HG02852 (cell line): ENCODE results near the gene MYH10.

ENCODE experiments used
- ATAC-seq: cut with Tn5 transposase; IDR thresholded peaks from one replicate; pipeline ENCODE4 v1.9.1; 2021; ENCODE audit warnings: mild to moderate bottlenecking, moderate library complexity; ENCODE audit not compliant: unreplicated experiment

The MYH10 gene

GRCh38 chr17:8477715-8478441 is 152.6 kb downstream of the MYH10 start:
- no peak for ATAC-seq

DNA sequence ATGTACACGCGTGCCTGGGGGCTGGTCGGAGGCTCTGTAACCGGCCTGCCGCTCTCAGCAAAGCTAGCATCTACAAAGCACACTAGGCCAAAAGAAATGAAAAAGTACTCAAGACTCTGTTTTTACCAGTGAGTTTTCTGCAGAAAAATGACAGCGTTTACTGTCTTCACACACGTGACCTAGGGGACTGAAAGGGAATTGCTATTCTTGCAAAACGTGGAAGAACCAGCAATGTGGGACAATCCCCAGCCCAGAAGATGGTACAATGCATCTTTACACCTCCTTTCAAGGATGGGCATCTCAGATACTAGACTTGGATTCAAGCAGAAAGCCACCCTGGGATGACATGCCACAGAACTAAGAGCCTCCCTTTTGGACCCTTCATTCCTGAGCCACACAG is 153.4 kb downstream of the MYH10 start:
- no peak for ATAC-seq

DNA sequence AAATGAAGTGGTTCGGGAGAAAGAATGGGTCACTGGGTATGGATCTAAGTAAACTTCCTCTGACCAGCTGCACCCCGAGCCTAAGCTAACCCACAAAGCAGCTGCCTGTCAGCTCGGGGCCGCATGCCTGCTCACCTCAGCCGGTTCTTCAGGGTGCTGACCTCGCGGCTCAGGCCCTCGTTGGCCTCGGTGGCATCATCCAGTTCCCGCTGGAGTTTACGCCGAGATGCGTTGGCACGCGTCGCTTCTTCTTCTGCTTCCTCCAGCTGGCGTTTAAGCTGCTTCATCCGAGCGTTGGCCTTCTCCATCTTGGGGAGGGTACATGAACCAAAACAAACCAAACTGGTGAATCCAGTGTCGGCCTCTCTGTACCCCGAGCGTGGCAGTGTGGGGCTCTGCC is 153.8 kb downstream of the MYH10 start:
- no peak for ATAC-seq

GRCh38 chr17:8475781-8476180 is 154.7 kb downstream of the MYH10 start:
- ATAC-seq = no peak

- no peak for ATAC-seq
These were observed 155.3 kb downstream of the MYH10 start for GRCh38 chr17:8475227-8475626.

DNA sequence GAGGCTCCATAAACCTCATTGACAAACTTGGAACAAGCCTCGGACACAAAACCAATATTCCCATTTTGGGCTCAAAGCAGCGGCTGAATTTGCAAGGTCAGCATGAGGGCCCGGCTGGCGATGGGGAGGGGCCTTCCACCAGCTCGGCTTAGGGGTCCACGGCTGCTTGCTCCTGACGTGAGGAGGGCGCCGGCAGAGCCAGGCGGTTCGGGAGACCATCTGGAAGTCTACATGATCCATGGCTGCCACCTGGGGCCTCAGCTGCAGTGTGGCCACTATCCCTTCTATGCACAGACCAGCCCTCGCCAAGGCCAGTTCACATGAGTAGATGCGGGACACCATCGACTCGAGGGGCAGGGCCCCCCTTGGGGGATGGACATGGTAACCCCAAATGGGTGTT is 155.7 kb downstream of the MYH10 start:
- ATAC-seq = no peak

DNA sequence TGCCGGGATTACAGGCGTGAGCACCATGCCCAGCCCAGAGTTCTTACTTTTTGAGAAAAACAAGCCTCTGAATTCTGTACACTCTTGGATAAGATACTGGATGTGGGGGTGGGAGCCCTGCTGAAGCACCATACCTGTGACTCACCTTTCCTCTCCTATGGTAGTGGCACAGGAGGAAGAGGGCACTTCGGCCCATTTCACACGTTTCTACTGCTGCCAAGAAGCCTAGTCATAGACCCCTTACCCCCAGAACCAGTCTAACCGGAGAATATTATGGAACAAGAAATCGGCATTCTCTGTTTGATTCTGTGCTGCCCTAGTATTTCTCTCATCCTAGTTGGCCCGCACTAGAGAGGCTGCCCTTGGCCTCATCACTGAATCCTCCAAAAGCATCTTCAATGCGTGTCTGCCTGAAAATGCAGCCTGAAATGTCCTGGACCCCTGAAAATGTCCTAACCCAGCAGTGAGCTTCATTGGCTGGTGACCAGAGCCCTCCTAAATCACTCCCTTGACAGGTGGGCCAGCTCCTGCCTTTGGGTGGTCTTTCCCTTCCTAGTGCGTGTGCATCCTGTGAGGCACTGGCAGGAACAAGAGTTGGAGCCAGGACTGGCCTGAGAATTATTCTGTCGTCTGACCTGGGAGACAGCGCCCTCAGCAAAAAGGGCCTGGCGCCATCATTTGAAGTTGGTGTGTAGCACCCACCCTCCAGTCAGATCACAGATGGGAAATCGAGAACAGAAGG is 156.9 kb downstream of the MYH10 start:
- ATAC-seq = no peak

DNA sequence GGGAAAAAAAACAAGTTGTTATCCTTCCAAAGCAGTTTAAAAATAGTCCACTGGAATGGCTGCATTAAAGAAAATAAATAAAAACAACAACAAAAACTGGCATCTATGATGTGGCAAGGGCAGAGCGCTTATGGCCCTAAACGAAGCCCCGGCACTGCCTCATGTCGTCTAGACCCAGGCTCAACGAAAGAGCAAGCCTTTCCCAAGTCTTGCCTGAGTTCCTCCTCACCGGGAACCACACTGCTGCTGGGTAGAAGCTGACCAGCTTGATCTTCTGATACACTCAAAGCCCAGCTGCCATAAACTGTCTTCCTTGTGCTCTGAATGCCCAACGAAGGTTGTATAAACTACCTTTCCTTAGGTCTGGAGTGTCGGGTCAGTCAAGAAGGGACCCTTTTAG is 157.9 kb downstream of the MYH10 start:
- ATAC-seq = no peak

DNA sequence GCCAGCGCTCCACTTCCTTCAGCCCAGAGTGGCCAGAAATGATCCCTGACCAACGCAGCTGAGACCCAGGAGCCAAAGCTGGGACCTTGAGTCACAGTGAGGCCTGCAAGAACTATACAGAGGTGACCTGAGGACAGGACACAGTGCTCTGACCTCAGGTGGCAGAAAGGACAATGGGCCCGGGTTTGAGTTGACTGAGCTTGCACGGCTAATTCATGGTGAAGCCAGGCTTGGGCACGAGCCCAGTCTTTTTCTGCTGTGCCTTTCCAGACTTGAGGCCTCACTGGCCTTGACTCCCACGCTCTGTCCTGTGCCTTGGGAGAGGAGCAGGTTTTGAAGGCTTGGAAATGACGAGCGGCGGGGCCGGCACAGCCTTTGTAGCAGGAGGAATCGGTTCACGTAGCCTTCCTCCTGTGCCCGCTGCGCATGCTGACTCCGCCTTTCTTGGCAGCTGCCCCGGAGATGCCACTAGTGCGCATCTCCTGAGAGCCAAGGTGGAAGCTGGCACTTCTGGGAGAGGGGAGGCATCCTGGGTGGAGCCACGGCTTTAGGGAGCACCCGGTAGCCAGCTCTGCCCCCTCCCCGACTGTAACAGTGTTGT is 160.0 kb downstream of the MYH10 start:
- no peak for ATAC-seq

DNA sequence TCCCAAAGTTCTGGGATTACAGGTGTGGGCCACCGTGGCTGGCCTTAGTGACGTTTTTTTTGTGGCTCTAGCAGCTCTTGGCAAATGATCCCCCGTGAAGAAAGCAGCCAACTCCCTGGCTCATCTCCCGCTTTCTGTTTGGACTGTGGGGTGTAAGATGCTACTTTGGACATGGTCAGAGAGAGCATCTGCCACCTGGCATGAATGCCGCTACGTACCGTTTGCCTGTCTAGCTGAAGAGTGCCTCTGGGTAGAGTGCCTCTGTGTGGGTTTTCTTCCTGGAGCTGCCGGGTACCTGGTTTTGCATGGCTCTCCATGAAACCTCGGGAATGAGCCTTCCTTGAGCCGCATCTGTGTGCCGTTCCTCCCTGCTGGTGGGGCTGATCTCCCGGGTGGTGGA is 160.6 kb downstream of the MYH10 start:
- no peak for ATAC-seq

DNA sequence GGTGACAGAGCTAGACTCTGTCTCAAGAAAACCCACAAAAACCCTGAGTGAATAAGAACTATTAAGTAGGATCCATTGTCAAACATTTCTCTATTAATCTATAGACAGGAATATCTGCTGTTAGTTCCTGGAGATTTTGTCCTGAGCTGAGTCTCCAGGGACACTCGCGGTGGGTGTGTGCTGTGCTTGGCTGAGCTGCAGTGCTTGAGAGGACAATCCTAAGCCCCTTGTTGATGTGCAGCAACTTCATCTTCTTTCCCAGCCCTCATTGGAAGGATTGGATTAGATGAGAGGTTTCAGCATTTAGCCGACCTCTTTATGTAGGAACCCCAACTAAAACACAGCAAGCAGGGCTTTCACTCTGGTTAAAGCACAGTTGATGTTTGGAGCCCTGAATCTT is 161.5 kb downstream of the MYH10 start:
- ATAC-seq = no peak

DNA sequence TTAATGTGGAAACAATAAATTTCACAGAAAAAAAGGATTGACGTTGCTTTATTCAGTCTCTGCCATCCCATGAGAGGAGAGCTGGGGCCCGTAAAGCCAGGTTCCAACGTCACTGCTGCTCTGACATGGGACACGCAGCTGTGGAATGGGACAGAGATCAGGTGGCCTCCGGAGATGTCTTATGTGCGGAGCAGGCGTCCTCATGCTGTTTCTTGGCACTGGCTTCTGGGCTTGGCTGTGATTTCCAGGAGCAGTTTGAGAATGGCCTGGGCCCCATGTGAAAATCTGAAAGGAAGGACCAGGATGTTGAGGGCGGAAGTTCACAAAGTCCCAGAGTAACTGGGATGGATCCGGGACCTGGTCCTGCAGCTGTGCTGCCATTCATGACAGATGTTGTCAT is 162.4 kb downstream of the MYH10 start:
- no peak for ATAC-seq

DNA sequence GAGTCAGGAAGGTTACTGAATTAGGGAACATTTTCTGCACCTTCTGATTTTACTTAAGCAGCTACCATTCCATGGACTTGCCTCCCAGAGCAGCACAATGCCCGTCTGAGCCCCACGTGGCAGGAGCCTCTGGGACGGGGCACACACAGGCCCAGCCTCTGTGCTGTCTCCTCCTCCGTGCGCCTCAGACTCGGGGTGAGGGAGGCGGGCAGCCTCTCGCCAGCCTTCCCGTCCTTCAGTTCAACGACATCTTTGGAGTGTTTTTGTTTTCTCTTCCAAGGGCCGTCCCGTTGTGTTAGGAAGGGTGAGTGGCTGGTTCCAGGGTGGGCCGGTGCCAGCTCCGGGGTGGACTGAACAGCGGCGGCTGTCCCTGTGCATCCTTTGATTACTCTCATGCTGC is 163.0 kb downstream of the MYH10 start:
- no peak for ATAC-seq

DNA sequence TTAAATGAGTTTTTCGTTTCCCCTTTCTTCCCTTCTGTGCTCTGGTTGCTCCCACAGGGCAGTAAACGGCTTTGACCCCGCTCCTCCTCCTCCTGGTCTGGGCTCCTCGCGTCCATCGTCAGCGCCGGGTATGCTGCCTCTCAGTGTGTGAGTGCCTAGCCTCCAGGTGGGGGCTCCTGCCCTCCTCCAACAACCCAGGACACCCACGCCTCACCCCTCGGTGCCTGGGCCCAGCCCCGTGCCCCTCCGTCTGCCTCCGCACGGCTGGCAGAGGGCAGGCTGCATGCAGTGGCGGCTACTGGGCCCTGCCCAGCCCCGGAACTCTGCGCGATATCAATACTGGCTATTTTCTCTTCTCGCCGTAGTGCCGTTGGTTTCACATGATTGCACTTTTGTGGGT is 163.7 kb downstream of the MYH10 start:
- no peak for ATAC-seq

DNA sequence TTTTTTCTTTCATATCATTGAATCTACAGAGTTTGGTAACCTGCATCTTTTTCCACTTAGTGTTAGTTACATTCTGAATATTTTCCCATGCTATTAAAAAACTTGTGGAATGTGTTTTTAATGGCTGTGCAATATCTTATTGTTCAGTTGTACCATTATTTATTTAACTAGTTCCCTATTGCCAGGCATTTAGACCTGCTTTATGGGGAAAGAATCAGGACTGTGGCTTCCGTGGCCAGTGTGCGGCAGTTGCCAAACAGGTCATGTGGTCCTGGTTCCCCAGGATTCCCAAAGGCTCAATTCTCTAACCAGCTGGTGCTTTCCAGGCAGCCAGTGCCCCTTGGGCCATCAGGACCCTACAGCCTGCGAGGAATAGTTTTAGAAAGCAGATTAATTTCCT is 164.1 kb downstream of the MYH10 start:
- no peak for ATAC-seq

DNA sequence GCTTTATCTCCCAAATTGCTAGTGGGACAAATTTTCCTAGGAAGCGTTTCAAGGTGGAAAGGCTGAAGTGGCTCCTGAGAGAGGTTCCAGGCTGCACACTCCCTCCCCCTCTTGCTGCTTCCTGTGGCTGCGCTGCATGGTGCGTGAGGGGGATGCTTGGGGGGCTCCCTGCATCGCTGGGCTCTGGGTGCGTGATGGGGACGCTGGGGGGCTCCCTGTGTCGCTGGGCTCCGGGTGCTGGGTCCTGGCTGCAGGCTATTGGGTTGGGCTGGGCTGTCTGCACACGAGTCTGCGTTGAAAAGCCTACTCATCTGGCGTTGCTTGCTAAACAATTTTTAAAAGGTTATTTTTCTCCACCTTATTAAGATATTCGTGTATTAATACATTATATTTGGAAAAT is 164.8 kb downstream of the MYH10 start:
- ATAC-seq = no peak

GRCh38 chr17:8465356-8465755 is 165.2 kb downstream of the MYH10 start:
- ATAC-seq = no peak

DNA sequence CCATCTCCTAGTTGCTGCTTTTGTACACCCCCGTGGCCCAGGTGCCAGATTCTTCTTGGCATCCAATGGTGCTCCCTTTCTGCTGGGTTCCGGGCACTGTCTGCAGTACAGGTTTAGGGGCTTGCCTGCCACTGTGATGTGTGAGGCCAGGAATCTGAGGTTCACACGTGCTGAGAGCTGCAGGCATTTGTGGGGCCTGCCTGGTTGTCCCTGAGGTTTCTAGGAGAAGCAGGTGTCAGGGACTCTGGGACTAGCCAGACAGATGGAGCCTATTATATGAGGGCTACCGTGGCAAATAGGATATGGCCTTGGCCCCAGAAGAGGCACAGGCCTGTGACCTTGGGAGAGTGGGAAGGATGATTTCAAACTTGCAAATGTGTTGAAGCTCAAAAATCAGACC is 165.6 kb downstream of the MYH10 start:
- ATAC-seq = no peak

DNA sequence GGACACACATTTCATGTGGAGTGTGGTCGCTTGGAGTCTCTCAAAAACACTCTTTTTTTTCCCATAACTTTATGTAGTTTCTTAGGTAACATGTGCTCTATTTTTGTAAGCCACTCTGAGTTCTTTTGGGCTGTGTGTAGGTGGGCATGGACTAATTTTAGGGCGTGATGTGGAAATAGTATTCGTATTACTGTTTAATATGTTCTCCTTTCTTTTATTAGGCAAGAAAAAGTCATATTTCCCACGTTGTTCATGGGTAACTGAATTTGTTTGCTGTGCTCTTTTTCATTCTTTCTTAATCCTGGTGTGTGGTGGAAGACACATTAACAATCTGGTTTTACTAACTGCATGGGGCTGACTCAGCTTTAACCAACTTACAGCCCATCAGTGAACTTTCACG is 167.4 kb downstream of the MYH10 start:
- ATAC-seq = no peak

- ATAC-seq = no peak
These were observed 168.0 kb downstream of the MYH10 start for GRCh38 chr17:8462564-8462963.

- ATAC-seq = no peak
These were observed 170.7 kb downstream of the MYH10 start for GRCh38 chr17:8459831-8460230.

- no peak for ATAC-seq
These were observed 171.4 kb downstream of the MYH10 start for GRCh38 chr17:8459107-8459506.
